ENCODE results near the gene RNF152.

The RNF152 gene

GRCh38 chr18:61765097-61765496 is 127.7 kb downstream of the RNF152 start:
- Histone ChIP-seq H3K9me2 (ENCODE audit: low read depth, low read length) (no peaks in the 10 kb centered on the region), H3F3A (ENCODE audit: insufficient read depth, low read length) (no peaks in the 10 kb centered on the region), H3K4me1 (ENCODE audit: insufficient read depth, low read length, severe bottlenecking) (no peaks in the 10 kb centered on the region), H3K27me3 (ENCODE audit: insufficient read depth, low read length) (no peaks in the 10 kb centered on the region), H4K20me1 (ENCODE audit: insufficient read depth, low read length) (no peaks in the 10 kb centered on the region), H3K9me3 (ENCODE audit: low read length) (no peaks in the 10 kb centered on the region), H3K27ac (ENCODE audit: low read depth, low read length, poor library complexity, severe bottlenecking) (no peak overlapping the region), H2AFZ (ENCODE audit: low read length) (no peak overlapping the region), H3K9ac (ENCODE audit: low read length) (no peak overlapping the region), H3K4me2 (ENCODE audit: low read length) (no peak overlapping the region), H3K4me3 (ENCODE audit: low read depth, low read length, poor library complexity, severe bottlenecking) (no peak overlapping the region), H3K36me3 (ENCODE audit: insufficient read depth, low read length) (no peaks in the 10 kb centered on the region), H3K79me2 (ENCODE audit: insufficient read depth, low read length) (no peaks in the 10 kb centered on the region)
- no peak for TF ChIP-seq EZH2 (IDR thresholded peaks at IDR 0.05; ENCODE audit: borderline replicate concordance, low read length)
- no peak for TF ChIP-seq CTCF (IDR thresholded peaks at IDR 0.05; ENCODE audit: low read length)

- Histone ChIP-seq H3K4me1 (ENCODE audit: insufficient read depth, low read length, severe bottlenecking) (no peaks in the 10 kb centered on the region), H2AFZ (ENCODE audit: low read length) (no peak overlapping the region), H3K9me3 (ENCODE audit: low read length) (no peaks in the 10 kb centered on the region), H4K20me1 (ENCODE audit: insufficient read depth, low read length) (no peaks in the 10 kb centered on the region), H3K27ac (ENCODE audit: low read depth, low read length, poor library complexity, severe bottlenecking) (no peak overlapping the region), H3K79me2 (ENCODE audit: insufficient read depth, low read length) (no peaks in the 10 kb centered on the region), H3K9me2 (ENCODE audit: low read depth, low read length) (no peaks in the 10 kb centered on the region), H3F3A (ENCODE audit: insufficient read depth, low read length) (no peaks in the 10 kb centered on the region), H3K36me3 (ENCODE audit: insufficient read depth, low read length) (no peaks in the 10 kb centered on the region), H3K9ac (ENCODE audit: low read length) (no peak overlapping the region), H3K4me2 (ENCODE audit: low read length) (no peak overlapping the region), H3K4me3 (ENCODE audit: low read depth, low read length, poor library complexity, severe bottlenecking) (no peak overlapping the region), H3K27me3 (ENCODE audit: insufficient read depth, low read length) (no peaks in the 10 kb centered on the region)
- TF ChIP-seq CTCF (IDR thresholded peaks at IDR 0.05; ENCODE audit: low read length): no peak
- no peak for TF ChIP-seq EZH2 (IDR thresholded peaks at IDR 0.05; ENCODE audit: borderline replicate concordance, low read length)
Observed at GRCh38 chr18:61764381-61764780, 128.4 kb downstream of the RNF152 start.

GRCh38 chr18:61761875-61762274 is 130.9 kb downstream of the RNF152 start:
- Histone ChIP-seq H3F3A (ENCODE audit: insufficient read depth, low read length) (no peaks in the 10 kb centered on the region), H3K79me2 (ENCODE audit: insufficient read depth, low read length) (no peaks in the 10 kb centered on the region), H3K27me3 (ENCODE audit: insufficient read depth, low read length) (no peaks in the 10 kb centered on the region), H3K4me1 (ENCODE audit: insufficient read depth, low read length, severe bottlenecking) (no peaks in the 10 kb centered on the region), H2AFZ (ENCODE audit: low read length) (no peak overlapping the region), H3K36me3 (ENCODE audit: insufficient read depth, low read length) (no peaks in the 10 kb centered on the region), H3K4me2 (ENCODE audit: low read length) (no peak overlapping the region), H3K9me2 (ENCODE audit: low read depth, low read length) (no peaks in the 10 kb centered on the region), H3K9ac (ENCODE audit: low read length) (no peak overlapping the region), H3K27ac (ENCODE audit: low read depth, low read length, poor library complexity, severe bottlenecking) (no peak overlapping the region), H3K4me3 (ENCODE audit: low read depth, low read length, poor library complexity, severe bottlenecking) (no peak overlapping the region), H3K9me3 (ENCODE audit: low read length) (no peaks in the 10 kb centered on the region), H4K20me1 (ENCODE audit: insufficient read depth, low read length) (no peaks in the 10 kb centered on the region)
- no peak for TF ChIP-seq CTCF (IDR thresholded peaks at IDR 0.05; ENCODE audit: low read length)
- TF ChIP-seq EZH2 (IDR thresholded peaks at IDR 0.05; ENCODE audit: borderline replicate concordance, low read length): no peak
